HepG2 (cell line): ENCODE measurements around the gene TVP23A. TPM values are rescaled to one million over a fixed set of nuclear protein-coding genes. Genes with fewer than 3 reads are reported as not detected.

ENCODE experiments used
- ATF3 ChIP-seq: sonication (generic); formaldehyde crosslinking; IDR thresholded peaks from 2 replicates; pipeline ENCODE4 v1.4.0; 2020; ENCODE audit warnings: missing genetic modification reagents
- CENPBD1 ChIP-seq: sonication (generic); formaldehyde crosslinking; IDR thresholded peaks from 2 replicates; pipeline ENCODE4 v1.8.0; 2022; ENCODE audit warnings: missing genetic modification reagents, low read depth, mild to moderate bottlenecking, borderline replicate concordance
- GATA4 ChIP-seq: sonication (generic); IDR thresholded peaks from 2 replicates; pipeline ENCODE4 v1.6.1; 2016; ENCODE audit warnings: antibody characterized with exemption, low read depth, borderline replicate concordance
- HBP1 ChIP-seq: IDR thresholded peaks from 2 replicates; pipeline ENCODE4 v1.6.1; 2016; ENCODE audit warnings: low read depth, control low read depth
- IRF1 ChIP-seq: sonication (generic); formaldehyde crosslinking; IDR thresholded peaks from 2 replicates; pipeline ENCODE4 v1.4.0; 2020; ENCODE audit warnings: low read depth, mild to moderate bottlenecking, missing genetic modification reagents
- JDP2 ChIP-seq: sonication (generic); formaldehyde crosslinking; IDR thresholded peaks from 2 replicates; pipeline ENCODE4 v1.8.1; 2022; ENCODE audit warnings: missing genetic modification reagents, borderline replicate concordance
- KDM6A ChIP-seq: IDR thresholded peaks from 2 replicates; pipeline ENCODE4 v1.6.1; 2016; ENCODE audit warnings: low read depth
- MEIS1 ChIP-seq: sonication (generic); formaldehyde crosslinking; IDR thresholded peaks from 2 replicates; pipeline ENCODE4 v1.9.0; 2021; ENCODE audit warnings: mild to moderate bottlenecking, missing genetic modification reagents, moderate library complexity, borderline replicate concordance
- NBN ChIP-seq: fragments of 450-650 bp; conservative IDR thresholded peaks from 2 replicates; pipeline ENCODE4 v1.6.1; 2017
- RFX1 ChIP-seq: fragments of 450-650 bp; IDR thresholded peaks from 2 replicates; pipeline ENCODE4 v1.6.1; 2017
- RORA ChIP-seq: sonication (generic); formaldehyde crosslinking; IDR thresholded peaks from 2 replicates; pipeline ENCODE4 v1.5.0; 2020; ENCODE audit warnings: mild to moderate bottlenecking, missing genetic modification reagents, moderate library complexity
- SOX6 ChIP-seq, 2 experiments: fragments of 450-650 bp in 1 of 2; sonication (generic) in 1 of 2; formaldehyde crosslinking in 1 of 2; IDR thresholded peaks; 2 replicates each; pipeline versions ENCODE4 v1.4.0 to v1.6.1; 2017 to 2020; ENCODE audit warnings: antibody characterized with exemption in 1 of 2, mild to moderate bottlenecking in 1 of 2, missing genetic modification reagents in 1 of 2
- TAF15 ChIP-seq: fragments of 200-400 bp; formaldehyde crosslinking; IDR thresholded peaks from one replicate; pipeline ENCODE4 v1.6.1; 2018; ENCODE audit warnings: mild to moderate bottlenecking, low read depth, low read length; ENCODE audit not compliant: poor library complexity, severe bottlenecking
- ZBTB1 ChIP-seq: sonication (generic); formaldehyde crosslinking; IDR thresholded peaks from 2 replicates; pipeline ENCODE4 v1.4.0; 2020; ENCODE audit warnings: missing genetic modification reagents, borderline replicate concordance
- ZMYM3 ChIP-seq: sonication (generic); formaldehyde crosslinking; IDR thresholded peaks from 2 replicates; pipeline ENCODE4 v1.5.1; 2020; ENCODE audit warnings: mild to moderate bottlenecking, missing genetic modification reagents
- ZNF101 ChIP-seq: sonication (generic); formaldehyde crosslinking; IDR thresholded peaks from 2 replicates; pipeline ENCODE4 v1.4.0; 2020; ENCODE audit warnings: mild to moderate bottlenecking, low read depth, missing genetic modification reagents, borderline replicate concordance
- ZNF224 ChIP-seq: sonication (generic); formaldehyde crosslinking; IDR thresholded peaks from 2 replicates; pipeline ENCODE4 v1.5.0; 2020; ENCODE audit warnings: mild to moderate bottlenecking, missing genetic modification reagents
- ZNF335 ChIP-seq: sonication (generic); formaldehyde crosslinking; IDR thresholded peaks from 2 replicates; pipeline ENCODE4 v1.4.0; 2020; ENCODE audit warnings: missing genetic modification reagents
- ZNF569 ChIP-seq: sonication (generic); formaldehyde crosslinking; IDR thresholded peaks from 2 replicates; pipeline ENCODE4 v1.5.0; 2020; ENCODE audit warnings: mild to moderate bottlenecking, missing genetic modification reagents, moderate library complexity, borderline replicate concordance
- ZNF589 ChIP-seq: sonication (generic); formaldehyde crosslinking; conservative IDR thresholded peaks from 2 replicates; pipeline ENCODE4 v1.8.0; 2022; ENCODE audit warnings: mild to moderate bottlenecking, moderate library complexity, missing genetic modification reagents
- ZNF800 ChIP-seq: sonication (generic); formaldehyde crosslinking; IDR thresholded peaks from 2 replicates; pipeline ENCODE4 v1.4.0; 2020; ENCODE audit warnings: missing genetic modification reagents
- polyA plus RNA-seq, 8 experiments: library from polyadenylated mRNA; depleted of rRNA in 3 of 8; stranded (reverse) in 7 of 8; unstranded in 1 of 8; fragments of >200 nt; fragmentation: Illumina TruSeq in 4 of 8; extraction: Trizol in 4 of 8; gene quantifications; 2 replicates each; pipeline versions ENCODE4 v1.2.1 to v1.2.3, GENCODE V29; 2011 to 2016; ENCODE audit warnings: low read depth in 4 of 8, missing spikeins in 1 of 8, mixed read lengths in 1 of 8; ENCODE audit not compliant: insufficient read depth in 1 of 8
- total RNA-seq, 5 experiments: library from RNA; depleted of rRNA; stranded (reverse); fragments of >200 nt; fragmentation: Illumina TruSeq; extraction: Trizol; gene quantifications; 2 replicates each; pipeline ENCODE4 v1.2.3, GENCODE V29; 2016; ENCODE audit warnings: low read depth in 1 of 5
- TF ChIP-seq, protein P1 (sequence below), 2 experiments: sonication (generic) in 1 of 2; formaldehyde crosslinking in 1 of 2; IDR thresholded peaks; 2 replicates each; pipeline versions ENCODE4 v1.4.0 to v1.6.1; 2018 to 2020; ENCODE audit warnings: missing genetic modification reagents in 2 of 2, borderline replicate concordance in 1 of 2, low read depth in 1 of 2, mild to moderate bottlenecking in 1 of 2, missing biosample characterization in 1 of 2

Gene TVP23A
- total and polyA plus RNA-seq, 2 of the 13 experiments (the other 11 are each of a cell fraction or from before 2014, with no cell fraction given): not detected

DNA sequence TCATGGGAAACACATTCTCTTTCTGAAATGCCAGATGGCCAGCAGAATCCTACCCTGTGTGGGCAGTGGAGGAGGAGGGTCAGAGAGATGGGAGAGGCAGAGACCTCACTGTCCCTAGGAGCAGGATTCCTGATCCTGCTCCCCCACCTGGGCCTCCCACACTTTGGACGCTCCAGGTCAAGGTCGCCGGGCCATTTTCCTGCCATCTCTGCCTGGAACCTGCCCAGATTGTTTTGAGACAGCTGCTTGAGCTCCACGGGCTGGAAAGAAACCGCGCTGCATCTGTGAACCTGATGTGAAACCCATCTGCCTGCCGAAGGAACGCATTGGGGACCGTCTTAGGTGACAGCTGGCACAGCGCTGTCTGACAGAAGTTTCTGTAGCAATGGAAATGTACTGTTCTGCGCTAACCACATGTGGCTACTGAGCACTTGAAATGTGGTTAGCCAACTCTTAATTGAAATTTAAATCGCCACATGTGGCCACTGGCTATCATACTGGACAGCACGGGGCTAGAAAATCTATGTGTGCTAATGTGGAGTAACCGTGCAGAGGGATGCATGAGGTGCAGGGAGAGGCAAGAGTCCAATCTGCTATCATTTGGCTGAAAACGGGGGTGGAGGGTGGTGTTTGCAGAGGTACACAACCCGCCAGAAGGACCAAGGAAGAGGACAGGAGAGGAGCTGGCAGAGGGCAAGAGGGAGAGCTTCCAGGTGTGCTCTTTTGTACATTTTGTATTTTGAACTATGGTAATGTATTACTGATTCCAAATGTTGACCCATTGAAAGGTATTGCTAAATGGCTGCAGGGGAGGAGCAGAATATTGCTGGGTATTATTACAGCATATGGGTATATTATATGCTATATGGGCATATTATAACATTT is 90.3 kb downstream of the TVP23A start (continued):
- TF ChIP-seq ZNF569 (CRISPR knock-in tag) (no peak), KDM6A (CRISPR knock-in tag) (peak; percentile 86), RFX1 (no peak), TAF15 (no peak), ZNF224 (CRISPR knock-in tag) (no peak), JDP2 (CRISPR knock-in tag) (no peak), SOX6 (IDR thresholded peaks at IDR 0.05) (no peak), SOX6 (CRISPR knock-in tag; IDR thresholded peaks at IDR 0.05) (peak; percentile 88), NBN (no peak), ZBTB1 (CRISPR knock-in tag) (no peak), HBP1 (CRISPR knock-in tag) (no peak), CENPBD1 (CRISPR knock-in tag) (no peak), RORA (CRISPR knock-in tag) (no peak), GATA4 (no peak), ZNF589 (CRISPR knock-in tag) (no peak), ZMYM3 (peak; percentile 95), MEIS1 (no peak; the same call in 1 of the 2 replicates), ZNF101 (CRISPR knock-in tag) (no peak), ATF3 (CRISPR knock-in tag) (no peak), IRF1 (CRISPR knock-in tag) (no peak), ZNF335 (CRISPR knock-in tag) (no peak), ZNF800 (CRISPR knock-in tag) (peak; percentile 59; the same call in 1 of the 2 replicates)
- TF ChIP-seq, protein P1, sequence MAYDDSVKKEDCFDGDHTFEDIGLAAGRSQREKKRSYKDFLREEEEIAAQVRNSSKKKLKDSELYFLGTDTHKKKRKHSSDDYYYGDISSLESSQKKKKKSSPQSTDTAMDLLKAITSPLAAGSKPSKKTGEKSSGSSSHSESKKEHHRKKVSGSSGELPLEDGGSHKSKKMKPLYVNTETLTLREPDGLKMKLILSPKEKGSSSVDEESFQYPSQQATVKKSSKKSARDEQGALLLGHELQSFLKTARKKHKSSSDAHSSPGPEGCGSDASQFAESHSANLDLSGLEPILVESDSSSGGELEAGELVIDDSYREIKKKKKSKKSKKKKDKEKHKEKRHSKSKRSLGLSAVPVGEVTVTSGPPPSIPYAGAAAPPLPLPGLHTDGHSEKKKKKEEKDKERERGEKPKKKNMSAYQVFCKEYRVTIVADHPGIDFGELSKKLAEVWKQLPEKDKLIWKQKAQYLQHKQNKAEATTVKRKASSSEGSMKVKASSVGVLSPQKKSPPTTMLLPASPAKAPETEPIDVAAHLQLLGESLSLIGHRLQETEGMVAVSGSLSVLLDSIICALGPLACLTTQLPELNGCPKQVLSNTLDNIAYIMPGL (CRISPR knock-in tag; IDR thresholded peaks at IDR 0.05; ENCODE audit: borderline replicate concordance in 1 of 2, low read depth in 1 of 2): peak; percentile 52 to 72; a peak in 3 of 4 replicates
